K562 (cell line): ENCODE data around the gene SLIT1. TPM values are rescaled to one million over a fixed set of nuclear protein-coding genes. Genes with fewer than 3 reads are reported as not detected.

Source experiments
- ATAC-seq: fragments of 200-7000 bp; cut with Tn5 transposase; 3 replicates; pipeline ENCODE4 v1.9.1; 2020; ENCODE audit warnings: moderate library complexity
- BruUV-seq: library from RNA; stranded (reverse); fragments of 400-500 nt; replicated peaks from 2 replicates; lab custom pipeline; 2021; lab: Mats Ljungman, UMichigan
- CTCF ChIA-PET: fragments of 300-600 bp; formaldehyde crosslinking; extraction: SDS; loops from one replicate; lab custom pipeline; 2021; ENCODE audit warnings: low intra/inter-chr PET ratio; lab: Yijun Ruan, JAX
- POLR2A ChIA-PET: fragments of 300-600, 350-650 bp; sonication (Branson Sonifier 250); formaldehyde crosslinking; extraction: SDS; loops from one replicate; lab custom pipeline; 2021; ENCODE audit warnings: antibody characterized with exemption, inconsistent platforms; lab: Yijun Ruan, JAX
- DNase-seq, 4 experiments: peaks; one replicate each; pipeline versions ENCODE4 v3.0.0 to v3.0.0-alpha.2; 2011 to 2018; ENCODE audit warnings: low spot score in 3 of 4, mixed read lengths in 3 of 4; ENCODE audit errors: extremely low read depth in 1 of 4
- FAIRE-seq: peaks from 2 replicates; lab custom pipeline; 2011; peaks lifted over from hg19 to GRCh38; lab: Jason Lieb, UNC
- H2AFZ ChIP-seq: 2 replicates; pipeline ENCODE4 v1.6.0; 2011; ENCODE audit warnings: low read depth, low read length, control low read depth, inconsistent platforms
- H3K27ac ChIP-seq: fragments of 200-600 bp; 3 replicates; pipeline ENCODE4 v1.8.0; 2011; ENCODE audit warnings: low read depth, mild to moderate bottlenecking, control low read depth, inconsistent platforms, low read length, moderate library complexity, mixed read lengths; ENCODE audit errors: extremely low read depth
- H3K27me3 ChIP-seq, 2 experiments: fragments of 300-600 bp in 1 of 2; 2 replicates in 1 of 2; 3 replicates in 1 of 2; pipeline versions ENCODE4 v1.6.0 to v1.8.0; 2011; ENCODE audit warnings: inconsistent platforms in 2 of 2, low read length in 2 of 2, mild to moderate bottlenecking in 1 of 2, mixed read lengths in 1 of 2, moderate library complexity in 1 of 2; ENCODE audit not compliant: control insufficient read depth in 2 of 2, insufficient read depth in 2 of 2
- H3K36me3 ChIP-seq: fragments of 300-600 bp; 3 replicates; pipeline ENCODE4 v1.8.0; 2011; ENCODE audit warnings: mild to moderate bottlenecking, low read length, inconsistent platforms; ENCODE audit not compliant: control insufficient read depth, insufficient read depth
- H3K4me1 ChIP-seq, 2 experiments: fragments of 200-600 bp in 1 of 2; replicated peaks in 1 of 2; 2 replicates in 1 of 2; 3 replicates in 1 of 2; pipeline versions ENCODE4 v1.5.1 to v1.8.0; 2011; ENCODE audit warnings: inconsistent platforms in 2 of 2, low read length in 2 of 2, mild to moderate bottlenecking in 1 of 2, mixed read lengths in 1 of 2, moderate library complexity in 1 of 2; ENCODE audit not compliant: control insufficient read depth in 2 of 2, insufficient read depth in 2 of 2
- H3K4me2 ChIP-seq: 2 replicates; pipeline ENCODE4 v1.6.1; 2011; ENCODE audit warnings: low read length, control low read depth, inconsistent platforms, mixed read lengths; ENCODE audit not compliant: insufficient read depth
- H3K4me3 ChIP-seq: fragments of 200-600 bp; sonication (generic), shearing (Covaris generic); 2 replicates; pipeline ENCODE4 v1.5.1; 2016; ENCODE audit warnings: control low read depth, inconsistent platforms
- H3K79me2 ChIP-seq: fragments of 200-600 bp; 3 replicates; pipeline ENCODE4 v1.8.0; 2011; ENCODE audit warnings: low read length, inconsistent platforms; ENCODE audit not compliant: control insufficient read depth, insufficient read depth
- H3K9ac ChIP-seq, 2 experiments: 2 replicates each; pipeline versions ENCODE4 v1.6.0 to v1.6.1; 2011; ENCODE audit warnings: low read depth in 2 of 2, low read length in 2 of 2, control low read depth in 1 of 2, inconsistent platforms in 1 of 2, mild to moderate bottlenecking in 1 of 2, mixed read lengths in 1 of 2; ENCODE audit not compliant: insufficient read depth in 1 of 2
- H3K9me1 ChIP-seq: one replicate; pipeline ENCODE4 v1.6.0; 2011; ENCODE audit warnings: inconsistent platforms, mild to moderate bottlenecking, low read length, moderate library complexity; ENCODE audit not compliant: control insufficient read depth, insufficient read depth
- H3K9me3 ChIP-seq: replicated peaks from 2 replicates; pipeline ENCODE4 v1.5.1; 2011; ENCODE audit warnings: low read depth, low read length, inconsistent platforms; ENCODE audit not compliant: control insufficient read depth, insufficient read depth
- H4K20me1 ChIP-seq: replicated peaks from 2 replicates; pipeline ENCODE4 v1.6.1; 2011; ENCODE audit warnings: low read length, inconsistent platforms, mixed read lengths; ENCODE audit not compliant: control insufficient read depth, insufficient read depth
- COPS2 ChIP-seq: fragments of 450-650 bp; conservative IDR thresholded peaks from 2 replicates; pipeline ENCODE4 v1.6.1; 2016; ENCODE audit warnings: mild to moderate bottlenecking, moderate library complexity
- DMBX1 ChIP-seq: fragments of 250-450 bp; sonication (Bioruptor Pico); IDR thresholded peaks from 2 replicates; pipeline ENCODE4 v1.8.0; 2022; ENCODE audit warnings: inconsistent platforms, mild to moderate bottlenecking, moderate library complexity, borderline replicate concordance
- ELF2 ChIP-seq: fragments of 250-450 bp; sonication (Bioruptor Pico); IDR thresholded peaks from 2 replicates; pipeline ENCODE4 v1.5.0; 2021; ENCODE audit warnings: mild to moderate bottlenecking
- FOXK2 ChIP-seq, 2 experiments: fragments of 450-650 bp; IDR thresholded peaks in 1 of 2; conservative IDR thresholded peaks in 1 of 2; 2 replicates each; pipeline ENCODE4 v1.6.1; 2016; ENCODE audit warnings: low read depth in 2 of 2, mild to moderate bottlenecking in 1 of 2
- HDAC3 ChIP-seq: fragments of 450-650 bp; IDR thresholded peaks from 2 replicates; pipeline ENCODE4 v1.6.1; 2018; ENCODE audit warnings: borderline replicate concordance, mild to moderate bottlenecking, moderate library complexity; ENCODE audit not compliant: partially characterized antibody
- HMG20A ChIP-seq: fragments of 450-650 bp; formaldehyde crosslinking; conservative IDR thresholded peaks from 2 replicates; pipeline ENCODE4 v1.4.0; 2020; ENCODE audit warnings: mild to moderate bottlenecking, mixed read lengths
- MEIS2 ChIP-seq: fragments of 450-650 bp; IDR thresholded peaks from 2 replicates; pipeline ENCODE4 v1.6.1; 2014; ENCODE audit warnings: mild to moderate bottlenecking; ENCODE audit not compliant: partially characterized antibody
- POLR2B ChIP-seq: fragments of 450-650 bp; IDR thresholded peaks from 2 replicates; pipeline ENCODE4 v1.6.1; 2018; ENCODE audit warnings: low read depth; ENCODE audit not compliant: partially characterized antibody
- RBBP5 ChIP-seq: fragments of 200-600 bp; sonication (generic); IDR thresholded peaks from 2 replicates; pipeline ENCODE4 v1.6.1; 2012; ENCODE audit warnings: borderline replicate concordance, mild to moderate bottlenecking, low read length, control low read depth, inconsistent platforms; ENCODE audit not compliant: insufficient read depth, poor library complexity, severe bottlenecking
- SIN3B ChIP-seq: fragments of 450-650 bp; IDR thresholded peaks from 2 replicates; pipeline ENCODE4 v1.6.1; 2017; ENCODE audit warnings: low read depth, mild to moderate bottlenecking, moderate library complexity
- SNAPC5 ChIP-seq: fragments of 250-450 bp; sonication (Bioruptor Pico); IDR thresholded peaks from 2 replicates; pipeline ENCODE4 v1.8.0; 2021; ENCODE audit warnings: moderate library complexity, mild to moderate bottlenecking, inconsistent platforms
- SRSF1 ChIP-seq: fragments of 200-400 bp; formaldehyde crosslinking; IDR thresholded peaks from 2 replicates; pipeline ENCODE4 v1.6.1; 2017; ENCODE audit warnings: mild to moderate bottlenecking, low read depth, low read length, moderate library complexity
- TCF3 ChIP-seq: sonication (generic); formaldehyde crosslinking; IDR thresholded peaks from 2 replicates; pipeline ENCODE4 v1.4.0; 2020; ENCODE audit warnings: mild to moderate bottlenecking, missing genetic modification reagents
- TEAD4 ChIP-seq, 2 experiments: sonication (generic) in 1 of 2; formaldehyde crosslinking in 1 of 2; IDR thresholded peaks; 2 replicates each; pipeline versions ENCODE4 v1.6.1 to v1.8.0; 2012 to 2022; ENCODE audit warnings: borderline replicate concordance in 1 of 2, inconsistent platforms in 1 of 2, low read length in 1 of 2, mild to moderate bottlenecking in 1 of 2, missing genetic modification reagents in 1 of 2
- ZNF197 ChIP-seq: fragments of 200-800 bp; sonication (Bioruptor generic); IDR thresholded peaks from 2 replicates; pipeline ENCODE4 v1.6.1; 2016; ENCODE audit warnings: low read depth, missing genetic modification characterization, missing compliant biosample characterization
- ZNF253 ChIP-seq: fragments of 250-450 bp; sonication (Bioruptor Pico); conservative IDR thresholded peaks from 2 replicates; pipeline ENCODE4 v1.6.1; 2021; ENCODE audit warnings: mild to moderate bottlenecking
- ZNF561 ChIP-seq: fragments of 450-650 bp; formaldehyde crosslinking; conservative IDR thresholded peaks from 2 replicates; pipeline ENCODE4 v1.4.0; 2020; ENCODE audit warnings: mild to moderate bottlenecking, moderate library complexity
- WGBS: fragments of 100-300 bp; shearing (Covaris generic); methylation state at CpG from one replicate; pipeline ENCODE4 v1.1.6; 2016; ENCODE audit warnings: low coverage, mixed read lengths; ENCODE audit not compliant: insufficient coverage; ENCODE audit errors: missing lambda C conversion rate; 5-methylcytosine and 5-hydroxymethylcytosine counted together
- in situ Hi-C: fragments of 300-500 bp; cut with MboI; formaldehyde crosslinking; loops from 4 replicates; pipeline ENCODE4 v1.15.0; 2018; ENCODE audit warnings: inconsistent platforms, mixed read lengths
- intact Hi-C: fragments of 100-400 bp; cut with micrococcal nuclease; formaldehyde crosslinking; loops from 2 replicates; pipeline ENCODE4 v1.14.2; 2022
- polyA plus RNA-seq, 8 experiments: library from polyadenylated mRNA; depleted of rRNA in 4 of 8; stranded (reverse) in 5 of 8; unstranded in 3 of 8; fragments of >200 nt; fragmentation: Nextera tagmentation in 2 of 8; fragmentation: Illumina TruSeq in 1 of 8; extraction: Ambion mirVana in 2 of 8; extraction: Trizol in 1 of 8; gene quantifications; 2 replicates each; pipeline versions ENCODE4 v1.2.1 to v1.2.3, GENCODE V29; 2011 to 2014; ENCODE audit warnings: inconsistent platforms in 1 of 8, missing spikeins in 1 of 8
- total RNA-seq, 7 experiments: library from RNA; depleted of rRNA in 6 of 7; stranded (reverse); fragments of >200 nt in 6 of 7; fragmentation: Illumina TruSeq in 2 of 7; extraction: Trizol in 2 of 7; gene quantifications; 2 replicates each; pipeline versions ENCODE4 v1.2.1 to v1.2.3, GENCODE V29; 2011 to 2021; ENCODE audit warnings: low replicate concordance in 1 of 7

Gene SLIT1
- total and polyA plus RNA-seq, 9 of the 15 experiments (the other 6 are each of a cell fraction or from before 2014, with no cell fraction given), result 0.01 to 0.11 (median 0.04) TPM; not detected in 3

GRCh38 chr10:97097084-97097433 is 88.7 kb downstream of the SLIT1 start:
- ChIA-PET POLR2A (interaction anchor here (1.0 kb wide), 1 partner anchor 107 kb away, joined by 3 read pairs; no protein-coding TSS in a partner anchor), CTCF (no interaction called here)
- Histone ChIP-seq H3K9ac (no peak overlapping the region), H3K79me2 (no peaks in the 10 kb centered on the region), H3K4me1 (no peaks in the 10 kb centered on the region), H3K9me1 (no peaks in the 10 kb centered on the region), H3K27me3 (peaks cover 2 to 51% of the 10 kb centered on the region in 2 experiments; a peak in 3 of 5 replicates), H3K36me3 (no peaks in the 10 kb centered on the region), H3K4me3 (no peak overlapping the region), H3K4me2 (no peak overlapping the region), H3K9me3 (no peaks in the 10 kb centered on the region), H2AFZ (no peak overlapping the region), H4K20me1 (no peaks in the 10 kb centered on the region), H3K27ac (no peak overlapping the region)
- 0% methylated on average over 5 of the region's 6 CpGs for WGBS
- ATAC-seq (no peak), FAIRE-seq (no peak), DNase-seq (no peak)
- TF ChIP-seq HMG20A (no peak), POLR2B (no peak), ZNF253 (CRISPR knock-in tag) (no peak), TCF3 (CRISPR knock-in tag) (no peak), SRSF1 (no peak), FOXK2 (conservative IDR thresholded peaks at IDR 0.05 in 1 of 2, IDR thresholded peaks at IDR 0.05 in 1 of 2; ENCODE audit: low read depth in 2 of 2) (no peak), SIN3B (no peak), ELF2 (CRISPR knock-in tag) (no peak), MEIS2 (no peak), HDAC3 (no peak), SNAPC5 (CRISPR knock-in tag) (no peak), DMBX1 (CRISPR knock-in tag) (no peak), TEAD4 (IDR thresholded peaks at IDR 0.05; ENCODE audit: low read length) (no peak), TEAD4 (CRISPR knock-in tag; IDR thresholded peaks at IDR 0.05; ENCODE audit: borderline replicate concordance) (no peak), RBBP5 (no peak), COPS2 (no peak), ZNF561 (CRISPR knock-in tag) (no peak), ZNF197 (CRISPR knock-in tag) (no peak)
- intact Hi-C loops (no loop called here), in situ Hi-C loops (no loop called here)
- no TSS peak for BruUV-seq
